Keratinocyte (primary cell): ENCODE measurements around the gene APP. TPM values are rescaled to one million over a fixed set of nuclear protein-coding genes. Genes with fewer than 3 reads are reported as not detected.
A peak's percentile ranks its signal among the peaks of the same experiment; 100 is the strongest.

Source experiments
- DNase-seq: peaks from one replicate; pipeline ENCODE4 v3.0.0-alpha.2; 2011; ENCODE audit warnings: low read depth, missing footprints, low spot score
- FAIRE-seq: peaks from 2 replicates; lab custom pipeline; 2011; peaks lifted over from hg19 to GRCh38; lab: Jason Lieb, UNC
- H2AFZ ChIP-seq: 2 replicates; pipeline ENCODE4 v1.6.0; 2012; ENCODE audit warnings: low read length, control low read depth, inconsistent platforms; ENCODE audit not compliant: control insufficient read depth
- H3K27ac ChIP-seq: 2 replicates; pipeline ENCODE4 v1.5.1; 2011; ENCODE audit warnings: low read length; ENCODE audit not compliant: control insufficient read depth, insufficient read depth
- H3K27me3 ChIP-seq: 3 replicates; pipeline ENCODE4 v1.6.0; 2011; ENCODE audit warnings: low read length; ENCODE audit not compliant: control insufficient read depth, insufficient read depth; ENCODE audit errors: extremely low read depth
- H3K36me3 ChIP-seq, 2 experiments: 2 replicates in 1 of 2; 3 replicates in 1 of 2; pipeline ENCODE4 v1.5.1; 2011; ENCODE audit warnings: low read length in 2 of 2, mild to moderate bottlenecking in 1 of 2; ENCODE audit not compliant: control insufficient read depth in 2 of 2, insufficient read depth in 2 of 2; ENCODE audit errors: extremely low read depth in 1 of 2
- H3K4me1 ChIP-seq: 3 replicates; pipeline ENCODE4 v1.5.1; 2011; ENCODE audit warnings: low read length; ENCODE audit not compliant: control insufficient read depth, insufficient read depth; ENCODE audit errors: extremely low read depth
- H3K4me2 ChIP-seq: 3 replicates; pipeline ENCODE4 v1.6.0; 2011; ENCODE audit warnings: low read depth, low read length; ENCODE audit not compliant: control insufficient read depth, insufficient read depth; ENCODE audit errors: extremely low read depth
- H3K4me3 ChIP-seq, 3 experiments: fragments of 200-600 bp in 1 of 3; sonication (generic) in 1 of 3; 2 replicates in 2 of 3; 3 replicates in 1 of 3; pipeline ENCODE4 v1.5.1; 2011 to 2016; ENCODE audit warnings: low read length in 3 of 3, mild to moderate bottlenecking in 3 of 3, control low read depth in 2 of 3, inconsistent platforms in 1 of 3, low read depth in 1 of 3, mixed read lengths in 1 of 3, mixed run types in 1 of 3, moderate library complexity in 1 of 3; ENCODE audit not compliant: control insufficient read depth in 2 of 3, insufficient read depth in 2 of 3; ENCODE audit errors: extremely low read depth in 1 of 3
- H3K79me2 ChIP-seq: 2 replicates; pipeline ENCODE4 v1.6.0; 2012; ENCODE audit warnings: low read length; ENCODE audit not compliant: control insufficient read depth, insufficient read depth
- H3K9ac ChIP-seq: 3 replicates; pipeline ENCODE4 v1.6.0; 2011; ENCODE audit warnings: low read length; ENCODE audit not compliant: control insufficient read depth, insufficient read depth; ENCODE audit errors: extremely low read depth
- H3K9me1 ChIP-seq: 3 replicates; pipeline ENCODE4 v1.6.0; 2011; ENCODE audit warnings: low read length; ENCODE audit not compliant: control insufficient read depth, insufficient read depth; ENCODE audit errors: extremely low read depth
- H3K9me3 ChIP-seq: 2 replicates; pipeline ENCODE4 v1.5.1; 2012; ENCODE audit warnings: low read depth, low read length; ENCODE audit not compliant: control insufficient read depth
- H4K20me1 ChIP-seq: 3 replicates; pipeline ENCODE4 v1.6.0; 2011; ENCODE audit warnings: low read length; ENCODE audit not compliant: control insufficient read depth, insufficient read depth; ENCODE audit errors: extremely low read depth
- EZH2 ChIP-seq: IDR thresholded peaks from one replicate; pipeline ENCODE4 v1.6.1; 2012; ENCODE audit warnings: inconsistent platforms, mild to moderate bottlenecking, low read length, moderate library complexity
- dilution Hi-C: fragments of 300-500 bp; cut with MboI; formaldehyde crosslinking; loops from one replicate; pipeline ENCODE4 v1.7.0; 2020; ENCODE audit warnings: low sequenced_read_pairs; ENCODE audit not compliant: extremely low pct_ligation_motif_present
- polyA plus RNA-seq, 5 experiments: library from polyadenylated mRNA; depleted of rRNA in 3 of 5; stranded (reverse) in 3 of 5; stranded (forward) in 1 of 5; unstranded in 1 of 5; fragments of >200 nt; gene quantifications; 1 replicate in 1 of 5; 2 replicates in 3 of 5; 3 replicates in 1 of 5; pipeline versions ENCODE4 v1.2.1 to v1.2.3, GENCODE V29; 2011 to 2012; ENCODE audit warnings: missing spikeins in 2 of 5, low read depth in 1 of 5, low replicate concordance in 1 of 5
- TF ChIP-seq, protein P1 (sequence below), 3 experiments: IDR thresholded peaks in 1 of 3; conservative IDR thresholded peaks in 1 of 3; optimal IDR thresholded peaks in 1 of 3; 2 replicates in 2 of 3; 3 replicates in 1 of 3; pipeline versions ENCODE3 to v1.5.1; 2011; ENCODE audit warnings: low read length in 3 of 3, mild to moderate bottlenecking in 3 of 3, moderate library complexity in 2 of 3, control low read depth in 1 of 3, inconsistent platforms in 1 of 3; ENCODE audit not compliant: insufficient read depth in 2 of 3; ENCODE audit errors: extremely low read depth in 1 of 3

The APP gene
- polyA plus RNA-seq, 1 donor (not counting 4 experiments of a cell fraction or from before 2014, with no cell fraction given): 1,015 TPM

- Histone ChIP-seq H2AFZ (no peak overlapping the region), H3K4me3 (no peak overlapping the region), H3K4me2 (no peak overlapping the region), H3K9me3 (no peaks in the 10 kb centered on the region), H3K9me1 (no peaks in the 10 kb centered on the region), H3K4me1 (peaks cover 21% of the 10 kb centered on the region), H4K20me1 (no peaks in the 10 kb centered on the region), H3K27ac (no peak overlapping the region), H3K9ac (no peak overlapping the region), H3K27me3 (peaks cover 1% of the 10 kb centered on the region), H3K79me2 (no peaks in the 10 kb centered on the region), H3K36me3 (no peaks in the 10 kb centered on the region)
- dilution Hi-C loops: no loop called here
- no peak for TF ChIP-seq EZH2
- TF ChIP-seq, protein P1, sequence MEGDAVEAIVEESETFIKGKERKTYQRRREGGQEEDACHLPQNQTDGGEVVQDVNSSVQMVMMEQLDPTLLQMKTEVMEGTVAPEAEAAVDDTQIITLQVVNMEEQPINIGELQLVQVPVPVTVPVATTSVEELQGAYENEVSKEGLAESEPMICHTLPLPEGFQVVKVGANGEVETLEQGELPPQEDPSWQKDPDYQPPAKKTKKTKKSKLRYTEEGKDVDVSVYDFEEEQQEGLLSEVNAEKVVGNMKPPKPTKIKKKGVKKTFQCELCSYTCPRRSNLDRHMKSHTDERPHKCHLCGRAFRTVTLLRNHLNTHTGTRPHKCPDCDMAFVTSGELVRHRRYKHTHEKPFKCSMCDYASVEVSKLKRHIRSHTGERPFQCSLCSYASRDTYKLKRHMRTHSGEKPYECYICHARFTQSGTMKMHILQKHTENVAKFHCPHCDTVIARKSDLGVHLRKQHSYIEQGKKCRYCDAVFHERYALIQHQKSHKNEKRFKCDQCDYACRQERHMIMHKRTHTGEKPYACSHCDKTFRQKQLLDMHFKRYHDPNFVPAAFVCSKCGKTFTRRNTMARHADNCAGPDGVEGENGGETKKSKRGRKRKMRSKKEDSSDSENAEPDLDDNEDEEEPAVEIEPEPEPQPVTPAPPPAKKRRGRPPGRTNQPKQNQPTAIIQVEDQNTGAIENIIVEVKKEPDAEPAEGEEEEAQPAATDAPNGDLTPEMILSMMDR (optimal IDR thresholded peaks at IDR 0.05 in 1 of 3, IDR thresholded peaks at IDR 0.05 in 1 of 3, conservative IDR thresholded peaks at IDR 0.05 in 1 of 3; ENCODE audit: extremely low read depth in 1 of 3, insufficient read depth in 2 of 3, low read length in 3 of 3): no peak
- FAIRE-seq (peak; percentile 58), DNase-seq (no peak)
Measured at GRCh38 chr21:25836396-25836795, 334.2 kb downstream of the APP start.

GRCh38 chr21:25834381-25834780, 336.2 kb downstream of the APP start:
- Histone ChIP-seq H3K9me1 (no peaks in the 10 kb centered on the region), H3K9me3 (no peaks in the 10 kb centered on the region), H3K4me2 (peak overlapping the region; percentile 15), H3K36me3 (no peaks in the 10 kb centered on the region), H3K4me3 (no peak overlapping the region), H3K79me2 (no peaks in the 10 kb centered on the region), H3K9ac (no peak overlapping the region), H3K27me3 (no peaks in the 10 kb centered on the region), H3K27ac (no peak overlapping the region), H4K20me1 (no peaks in the 10 kb centered on the region), H3K4me1 (peaks cover 21% of the 10 kb centered on the region), H2AFZ (no peak overlapping the region)
- DNase-seq: no peak
- no peak for TF ChIP-seq EZH2
- TF ChIP-seq, protein P1 (optimal IDR thresholded peaks at IDR 0.05 in 1 of 3, IDR thresholded peaks at IDR 0.05 in 1 of 3, conservative IDR thresholded peaks at IDR 0.05 in 1 of 3; ENCODE audit: extremely low read depth in 1 of 3, insufficient read depth in 2 of 3, low read length in 3 of 3): no peak
- FAIRE-seq: peak; percentile 67
- dilution Hi-C loops: no loop called here
